GM12891 (cell line): ENCODE results near the gene MTCL1.

Source experiments
- POLR2A ChIP-seq: IDR thresholded peaks from 2 replicates; pipeline ENCODE4 v1.6.1; 2011; ENCODE audit warnings: low read depth, low read length, control low read depth
- POLR2AphosphoS5 ChIP-seq: IDR thresholded peaks from 2 replicates; pipeline ENCODE4 v1.6.1; 2011; ENCODE audit warnings: low read depth, low read length, control low read depth
- SPI1 ChIP-seq: IDR thresholded peaks from 2 replicates; pipeline ENCODE4 v1.6.1; 2011; ENCODE audit warnings: low read depth, low read length, control low read depth
- TAF1 ChIP-seq: IDR thresholded peaks from 2 replicates; pipeline ENCODE4 v1.6.1; 2011; ENCODE audit warnings: low read depth, low read length, control low read depth

- TF ChIP-seq POLR2A = no peak
- no peak for TF ChIP-seq POLR2AphosphoS5
- TF ChIP-seq TAF1 = no peak
- TF ChIP-seq SPI1 = no peak
Measured at GRCh38 chr18:8865934-8866333, 160.6 kb downstream of the MTCL1 start.
